ENCODE data around the gene TOMM40L. TPM values are rescaled to one million over a fixed set of nuclear protein-coding genes. Genes with fewer than 3 reads are reported as not detected.

The TOMM40L gene
- polyA plus RNA-seq, 1 donor from 2014 or later, result 32.5 TPM

- Histone ChIP-seq H3K27ac (ENCODE audit: low read length) (no peak overlapping the region), H3K9ac (ENCODE audit: low read length) (no peak overlapping the region), H2AFZ (ENCODE audit: low read depth, low read length) (no peak overlapping the region), H3K36me3 (ENCODE audit: insufficient read depth, low read length) (no peaks in the 10 kb centered on the region), H4K20me1 (ENCODE audit: insufficient read depth) (no peaks in the 10 kb centered on the region), H3F3A (ENCODE audit: insufficient read depth, low read length, poor library complexity, severe bottlenecking) (no peaks in the 10 kb centered on the region), H3K9me3 (ENCODE audit: low read length) (no peaks in the 10 kb centered on the region), H3K9me2 (ENCODE audit: insufficient read depth, low read length) (no peaks in the 10 kb centered on the region), H3K27me3 (ENCODE audit: insufficient read depth, low read depth, low read length) (no peaks in the 10 kb centered on the region), H3K4me3 (ENCODE audit: low read length) (no peak overlapping the region), H3K4me2 (ENCODE audit: low read length) (no peak overlapping the region), H3K79me2 (replicated peaks; ENCODE audit: insufficient read depth, low read length) (no peaks in the 10 kb centered on the region)
- TF ChIP-seq REST (IDR thresholded peaks at IDR 0.05; ENCODE audit: borderline replicate concordance), result no peak
- no peak for TF ChIP-seq EP300 (conservative IDR thresholded peaks at IDR 0.05; ENCODE audit: poor library complexity, severe bottlenecking)
- TF ChIP-seq TAF1 (IDR thresholded peaks at IDR 0.05; ENCODE audit: low read depth), result no peak
- no peak for TF ChIP-seq POLR2AphosphoS5 (IDR thresholded peaks at IDR 0.05)
- TF ChIP-seq CTCF (IDR thresholded peaks at IDR 0.05; ENCODE audit: poor library complexity, severe bottlenecking), result no peak
- TF ChIP-seq SMC3 (conservative IDR thresholded peaks at IDR 0.05; ENCODE audit: poor library complexity), result no peak
- no peak for TF ChIP-seq MXI1 (conservative IDR thresholded peaks at IDR 0.05; ENCODE audit: poor library complexity, severe bottlenecking)
- no peak for TF ChIP-seq EZH2 (IDR thresholded peaks at IDR 0.05; ENCODE audit: borderline replicate concordance, insufficient read depth, low read length, poor library complexity, severe bottlenecking)
- TF ChIP-seq RAD21 (conservative IDR thresholded peaks at IDR 0.05), result no peak
Observed at GRCh38 chr1:161220002-161220401, 5.9 kb upstream of the TOMM40L start.

GRCh38 chr1:161222175-161223019, 3.5 kb upstream of the TOMM40L start:
- TF ChIP-seq REST (IDR thresholded peaks at IDR 0.05; ENCODE audit: borderline replicate concordance) (no peak), EZH2 (IDR thresholded peaks at IDR 0.05; ENCODE audit: borderline replicate concordance, insufficient read depth, low read length, poor library complexity, severe bottlenecking) (no peak)
- Histone ChIP-seq H3K9ac (ENCODE audit: low read length) (no peak overlapping the region), H2AFZ (ENCODE audit: low read depth, low read length) (no peak overlapping the region), H3K79me2 (replicated peaks; ENCODE audit: insufficient read depth, low read length) (peaks cover 2% of the 10 kb centered on the region), H4K20me1 (ENCODE audit: insufficient read depth) (no peaks in the 10 kb centered on the region), H3K9me2 (ENCODE audit: insufficient read depth, low read length) (no peaks in the 10 kb centered on the region), H3F3A (ENCODE audit: insufficient read depth, low read length, poor library complexity, severe bottlenecking) (no peaks in the 10 kb centered on the region), H3K27ac (ENCODE audit: low read length) (no peak overlapping the region), H3K9me3 (ENCODE audit: low read length) (no peaks in the 10 kb centered on the region), H3K4me3 (ENCODE audit: low read length) (no peak overlapping the region), H3K36me3 (ENCODE audit: insufficient read depth, low read length) (no peaks in the 10 kb centered on the region), H3K27me3 (ENCODE audit: insufficient read depth, low read depth, low read length) (no peaks in the 10 kb centered on the region), H3K4me2 (ENCODE audit: low read length) (no peak overlapping the region)
